Measurements from ENCODE around the gene DDX42. TPM values are rescaled to one million over a fixed set of nuclear protein-coding genes. Genes with fewer than 3 reads are reported as not detected.

Gene DDX42
- total and polyA plus RNA-seq, 9 of the 15 experiments (the other 6 are each of a cell fraction or from before 2014, with no cell fraction given), result 16.5 to 149 (median 87.6) TPM

GRCh38 chr17:63848834-63849689 lies 75.1 kb downstream of the DDX42 start (continued):
- 0 out of 2 replicates have a peak, but pooled peaks have one; percentile 77 for TF ChIP-seq HOMEZ (CRISPR knock-in tag; IDR thresholded peaks at IDR 0.05)
- TF ChIP-seq THRB (CRISPR knock-in tag; conservative IDR thresholded peaks at IDR 0.05), result no peak
- peak; percentile 97 for TF ChIP-seq USF2 (CRISPR knock-in tag; IDR thresholded peaks at IDR 0.05)
- TF ChIP-seq IRF2 (CRISPR knock-in tag; IDR thresholded peaks at IDR 0.05), result peak; percentile 31; the same call in 1 of the 2 replicates
- peak; percentile 12; the same call in 1 of the 2 replicates for TF ChIP-seq NKRF (IDR thresholded peaks at IDR 0.05; ENCODE audit: borderline replicate concordance)
- TF ChIP-seq ZNF830 (CRISPR knock-in tag; IDR thresholded peaks at IDR 0.05), result peak; percentile 55; the same call in 1 of the 2 replicates
- TF ChIP-seq TARDBP (IDR thresholded peaks at IDR 0.05), result peak; percentile 62; the same call in 1 of the 2 replicates
- peak; percentile 5; the same call in 1 of the 2 replicates for TF ChIP-seq ZNF12 (CRISPR knock-in tag; IDR thresholded peaks at IDR 0.05)
- TF ChIP-seq RBM14 (IDR thresholded peaks at IDR 0.05; ENCODE audit: borderline replicate concordance, insufficient read depth, low read depth, low read length), result no peak
- TF ChIP-seq RREB1 (CRISPR knock-in tag; IDR thresholded peaks at IDR 0.05), result peak; percentile 66; the same call in 1 of the 2 replicates
- TF ChIP-seq ZFP91 (CRISPR knock-in tag; IDR thresholded peaks at IDR 0.05), result 0 out of 2 replicates have a peak, but pooled peaks have one; percentile 32
